CD4-positive, alpha-beta T cell treated with Interferon alpha-2 for 1 hour (primary cell): Measurements from ENCODE around the gene GALK2.
"Not testable (repeated sequence)": the region's sequence is repeated elsewhere in the genome, so short reads cannot be mapped to it uniquely, and the experiment has no call there.

Source experiments
- DNase-seq, 2 donors: peaks; one replicate each; pipeline ENCODE4 v3.0.0-alpha.2; 2020 to 2022

Gene GALK2

DNA sequence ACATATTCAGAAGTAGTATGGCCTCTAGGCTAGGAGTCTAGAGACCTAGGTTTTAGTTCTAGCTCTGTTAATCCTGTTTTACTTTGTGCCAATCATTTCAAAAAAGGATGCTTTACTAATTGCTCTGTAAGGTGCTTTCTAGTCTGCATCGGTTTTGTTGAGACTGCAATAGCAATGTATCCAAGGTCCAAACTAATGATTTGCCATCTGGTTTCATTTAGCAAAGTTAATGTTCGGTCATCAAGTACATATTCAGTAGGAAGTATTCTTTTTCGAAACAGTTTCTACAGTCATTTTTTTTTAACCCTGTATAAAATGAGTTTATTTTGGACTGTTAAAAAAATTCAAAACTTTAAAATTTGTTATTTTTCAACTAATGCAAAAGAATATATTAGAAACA, 2.0 kb upstream of the GALK2 start:
- no peak for DNase-seq

DNA sequence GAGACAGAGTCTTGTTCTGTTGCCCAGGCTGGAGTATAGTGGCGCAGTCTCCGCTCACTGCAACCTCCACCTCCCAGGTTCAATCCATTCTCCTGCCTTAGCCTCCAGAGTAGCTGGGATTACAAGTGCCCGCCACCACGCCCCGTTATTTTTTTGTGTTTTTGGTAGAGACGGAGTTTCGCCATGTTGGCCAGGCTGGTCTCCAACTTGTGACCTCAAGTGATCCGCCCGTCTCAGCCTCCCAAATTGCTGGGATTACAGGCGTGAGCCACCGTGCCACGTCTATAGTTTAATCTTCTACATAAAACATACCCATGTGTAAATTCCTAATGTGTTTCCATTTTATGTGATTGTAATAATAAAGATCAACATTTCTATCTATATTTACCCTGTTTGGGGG, 1.7 kb downstream of the GALK2 start:
- DNase-seq = no peak

DNA sequence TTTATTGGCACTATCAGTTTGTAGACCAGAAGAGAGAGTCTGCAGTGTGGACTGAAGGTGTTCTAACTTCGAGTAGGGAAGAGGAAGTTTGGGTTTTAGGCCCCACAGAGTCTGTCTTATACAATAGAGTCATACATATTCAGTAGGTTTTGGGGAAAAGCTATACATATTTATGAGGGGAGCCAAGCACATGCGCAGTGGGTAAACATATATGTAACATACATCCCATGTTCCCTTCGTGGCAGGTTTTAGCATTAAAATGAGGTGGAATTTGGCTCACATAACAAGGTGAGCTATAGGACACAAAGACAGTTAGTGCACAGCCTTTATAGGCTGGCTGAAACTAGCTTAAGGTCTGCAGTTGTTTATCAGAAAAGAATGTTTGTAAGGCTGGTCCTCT, 4.9 kb downstream of the GALK2 start:
- no peak for DNase-seq

DNA sequence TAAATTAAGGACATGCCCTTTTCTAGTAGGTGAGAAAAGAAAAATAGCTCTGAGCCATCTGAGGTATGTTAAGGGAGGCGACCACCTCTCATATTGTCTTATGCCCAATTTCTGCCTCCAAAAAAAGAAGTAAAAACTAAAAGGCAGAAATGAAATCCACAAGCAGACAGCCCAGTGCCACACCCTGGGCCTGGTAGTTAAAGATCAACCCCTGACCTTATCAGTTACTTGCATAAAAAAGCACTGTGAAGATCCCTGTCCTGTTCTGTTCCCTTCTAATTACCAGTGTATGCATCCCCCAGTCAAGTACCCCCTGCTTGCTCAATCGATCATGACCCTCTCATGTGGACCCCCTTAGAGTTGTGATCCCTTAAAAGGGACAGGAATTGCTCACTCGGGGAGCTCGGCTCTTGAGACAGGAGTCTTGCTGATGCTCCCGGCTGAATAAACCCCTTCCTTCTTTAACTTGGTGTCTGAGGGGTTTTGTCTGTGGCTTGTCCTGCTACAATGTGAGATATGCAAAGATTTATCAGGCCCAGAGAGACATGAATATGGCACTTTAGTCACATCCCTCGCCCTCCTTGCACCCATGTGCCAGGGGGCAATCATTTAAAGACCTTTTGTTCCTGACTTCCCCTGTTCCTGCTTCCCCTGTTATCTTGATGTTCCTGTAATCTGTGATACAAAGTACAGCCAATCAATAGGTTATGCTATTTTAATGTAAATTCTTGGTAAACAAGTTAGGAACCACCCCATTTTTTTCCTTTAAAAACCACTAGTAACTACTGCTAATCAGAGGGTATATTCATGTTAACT, 5.7 kb downstream of the GALK2 start:
- not testable (repeated sequence) for DNase-seq

DNA sequence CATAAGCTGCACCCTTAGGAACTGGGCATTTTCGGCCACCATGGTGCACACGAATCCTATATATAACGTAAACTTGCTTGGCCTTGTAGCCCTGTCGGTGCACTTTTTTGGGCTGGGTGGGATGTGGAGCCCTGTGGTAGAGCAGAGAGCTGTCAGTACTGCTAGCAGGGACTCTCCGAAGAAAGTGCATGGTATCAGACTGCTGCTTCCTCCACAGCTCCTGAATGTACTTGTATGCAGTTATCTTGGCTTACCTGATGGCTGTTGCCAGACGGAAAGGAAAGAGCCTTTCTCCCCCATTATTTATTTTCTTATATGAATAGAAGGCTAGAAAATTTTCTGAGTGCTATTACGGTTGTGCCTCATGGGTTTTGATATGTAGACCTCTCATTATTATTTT, 8.4 kb downstream of the GALK2 start:
- DNase-seq = no peak

DNA sequence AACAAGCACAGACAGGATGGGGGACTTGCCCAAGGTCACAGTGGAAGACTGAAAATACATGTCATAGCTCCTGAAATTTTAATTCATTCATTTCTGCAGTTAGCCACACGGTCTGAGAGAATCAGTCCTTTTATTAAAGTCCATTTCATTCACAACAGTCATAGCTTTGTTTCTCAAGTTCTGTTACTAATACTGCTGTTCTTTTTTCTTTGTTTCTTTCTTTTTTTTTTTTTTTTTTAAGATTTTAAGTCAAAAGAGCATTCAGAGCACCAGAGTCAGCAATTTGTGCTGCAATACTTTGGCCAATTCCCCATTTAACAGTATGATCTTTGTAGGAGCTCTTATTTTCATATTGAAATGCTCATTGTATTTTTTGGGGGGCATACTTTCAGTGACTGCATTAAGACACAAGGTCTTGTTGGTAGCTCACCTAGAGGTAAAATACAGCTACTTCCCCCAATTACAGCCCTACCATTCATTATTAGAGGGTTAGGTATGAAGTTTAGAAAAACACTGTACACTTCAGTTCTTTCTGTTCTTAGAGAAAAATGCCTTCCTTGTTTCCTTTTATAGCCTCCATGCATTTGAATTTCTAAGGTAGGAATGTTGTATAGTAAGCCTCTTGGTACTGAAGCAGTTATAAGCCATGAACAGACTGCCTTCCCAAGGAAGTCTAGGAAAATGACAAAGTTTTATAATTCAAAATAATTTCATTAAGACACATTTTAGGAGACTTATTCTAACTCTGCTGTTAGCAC, 9.6 kb downstream of the GALK2 start:
- DNase-seq = no peak

DNA sequence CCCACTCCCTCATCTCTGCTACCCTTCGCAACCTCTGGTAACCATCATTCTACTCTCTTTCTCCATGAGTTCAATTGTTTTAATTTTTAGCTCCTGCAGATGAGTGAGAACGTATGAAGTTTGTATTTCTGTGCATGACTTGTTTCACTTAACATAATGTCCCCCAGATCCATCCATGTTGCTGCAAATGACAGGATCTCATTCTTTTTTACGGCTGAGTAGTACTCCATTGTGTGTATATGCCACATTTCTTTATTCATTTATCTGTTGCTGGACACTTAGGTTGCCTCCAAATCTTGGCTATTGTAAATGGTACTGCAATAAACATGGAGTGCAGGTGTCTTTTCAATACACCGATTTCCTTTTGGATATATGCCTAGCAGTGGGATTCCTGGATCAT, 12.1 kb downstream of the GALK2 start:
- no peak for DNase-seq

DNA sequence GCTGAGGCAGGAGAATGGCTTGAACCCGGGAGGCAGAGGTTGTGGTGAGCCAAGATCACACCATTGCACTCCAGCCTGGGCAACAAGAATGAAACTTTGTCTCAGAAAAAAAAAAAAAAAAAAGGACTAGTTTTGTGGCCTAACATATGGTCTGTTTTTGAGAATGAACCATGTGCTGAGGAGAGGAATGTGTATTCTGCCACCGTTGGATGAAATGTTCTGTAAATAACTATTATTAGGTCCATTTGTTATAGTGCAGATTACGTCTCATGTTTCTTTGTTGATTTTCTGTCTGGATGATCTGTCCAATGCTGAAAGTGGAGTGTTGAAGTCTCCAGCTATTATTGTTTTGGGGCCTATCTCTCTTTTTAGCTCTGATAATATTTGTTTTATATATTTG, 13.7 kb downstream of the GALK2 start:
- not testable (repeated sequence) for DNase-seq

DNA sequence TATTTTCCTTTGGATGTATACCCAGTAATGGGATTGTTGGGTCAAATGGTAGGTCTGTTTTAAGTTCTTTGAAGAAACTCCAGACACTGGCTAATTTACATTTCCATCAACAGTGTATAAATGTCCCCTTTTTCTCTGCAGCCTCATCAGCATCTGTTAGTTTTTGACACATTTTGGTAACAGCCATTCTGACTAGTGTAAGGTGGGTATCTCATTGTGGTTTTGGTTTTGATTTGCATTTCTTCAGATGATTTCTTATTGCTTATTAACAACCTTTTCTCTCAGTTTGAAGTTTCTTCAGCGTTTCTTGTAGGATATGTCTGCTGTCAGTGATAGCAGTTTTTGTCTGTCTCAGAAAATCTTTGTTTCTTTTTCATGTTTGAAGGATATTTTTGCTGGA, 15.4 kb downstream of the GALK2 start:
- no peak for DNase-seq

DNA sequence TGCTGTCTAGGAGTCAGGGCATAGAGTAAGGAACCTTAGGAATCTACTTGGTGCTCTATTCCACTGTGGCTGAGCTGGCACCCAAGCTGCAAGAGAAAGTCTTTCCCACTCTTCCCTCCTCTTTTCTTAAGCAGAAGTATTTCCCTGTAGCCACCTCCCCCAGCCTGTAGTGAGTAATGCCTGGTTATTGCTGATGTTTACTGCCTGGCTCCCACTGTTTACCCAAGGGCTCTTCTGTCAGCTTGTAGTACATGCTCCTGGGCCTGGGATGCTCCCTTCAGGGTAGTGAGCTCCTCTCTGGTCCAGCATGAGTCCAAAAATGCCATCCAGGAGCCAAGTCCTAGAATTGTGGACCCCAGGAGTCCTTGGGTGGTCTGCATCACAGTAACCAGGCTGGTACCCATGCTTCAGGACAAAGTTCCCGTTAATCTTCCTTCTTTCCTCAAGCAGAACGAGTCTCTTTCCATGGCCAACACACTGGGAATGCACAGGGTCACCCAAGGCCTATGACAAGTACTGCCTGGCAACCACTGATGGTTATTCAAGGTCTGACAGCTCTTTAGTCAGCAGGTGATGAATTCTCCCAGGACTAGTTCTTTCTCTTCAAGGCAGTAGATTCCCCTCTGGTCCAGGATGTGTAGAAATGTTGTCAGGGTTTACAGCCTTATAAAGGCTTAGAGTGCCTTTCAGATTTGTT, 17.6 kb downstream of the GALK2 start:
- no peak for DNase-seq

DNA sequence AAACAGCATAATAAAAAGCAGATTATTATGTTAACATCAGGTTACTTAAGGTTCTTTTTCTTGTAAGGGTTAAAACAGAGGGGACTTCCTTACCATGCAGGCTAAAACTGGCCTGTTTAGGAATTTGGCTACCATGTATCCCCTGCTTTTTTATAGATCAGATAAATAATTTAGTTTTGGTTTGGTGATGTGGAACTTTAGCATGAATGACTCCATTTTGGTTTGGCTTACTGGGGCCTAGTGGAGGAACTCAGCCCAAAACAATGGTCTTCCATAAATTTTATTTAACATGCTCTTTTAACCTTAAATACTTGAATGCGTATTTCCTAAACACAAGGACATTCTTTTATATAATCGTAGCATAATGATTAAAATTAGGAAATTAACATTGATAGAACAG, 18.9 kb downstream of the GALK2 start:
- DNase-seq = no peak

DNA sequence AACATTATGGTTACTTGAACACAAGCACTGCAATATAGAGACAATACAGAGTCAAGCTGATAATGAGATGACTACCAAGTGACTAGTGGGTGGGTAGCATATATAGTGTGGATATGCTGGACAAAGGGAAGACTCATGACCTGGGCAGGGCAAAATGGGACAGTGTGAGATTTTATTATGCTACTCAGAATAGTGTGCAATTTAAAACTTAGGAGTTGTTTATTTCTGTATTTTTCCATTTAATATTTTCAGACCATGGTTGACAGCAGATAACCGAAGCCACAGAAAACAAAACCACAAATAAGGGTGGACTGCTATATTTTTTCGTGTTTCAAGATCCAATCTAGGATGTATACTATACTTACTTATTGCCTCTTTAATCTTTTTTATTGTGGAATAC, 19.6 kb downstream of the GALK2 start:
- no peak for DNase-seq

DNA sequence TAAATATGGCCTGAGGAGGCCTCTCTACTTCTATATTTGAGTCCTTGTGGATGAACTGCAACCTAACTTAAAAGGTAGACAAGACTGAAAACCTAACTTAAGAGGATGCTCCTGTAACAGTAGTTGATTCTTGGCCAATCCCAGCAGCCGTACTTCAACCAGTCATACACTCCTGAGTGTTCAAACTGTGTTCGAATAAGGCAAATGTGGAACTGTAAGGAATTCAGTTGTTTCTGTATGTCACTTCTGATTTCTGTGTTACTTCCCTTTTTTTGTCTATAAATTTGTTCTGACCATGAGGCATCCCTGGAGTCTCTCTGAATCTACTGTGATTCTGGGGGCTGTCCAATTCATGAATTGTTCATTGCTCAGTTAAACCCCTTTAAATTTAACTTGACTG, 20.5 kb downstream of the GALK2 start:
- DNase-seq = no peak

DNA sequence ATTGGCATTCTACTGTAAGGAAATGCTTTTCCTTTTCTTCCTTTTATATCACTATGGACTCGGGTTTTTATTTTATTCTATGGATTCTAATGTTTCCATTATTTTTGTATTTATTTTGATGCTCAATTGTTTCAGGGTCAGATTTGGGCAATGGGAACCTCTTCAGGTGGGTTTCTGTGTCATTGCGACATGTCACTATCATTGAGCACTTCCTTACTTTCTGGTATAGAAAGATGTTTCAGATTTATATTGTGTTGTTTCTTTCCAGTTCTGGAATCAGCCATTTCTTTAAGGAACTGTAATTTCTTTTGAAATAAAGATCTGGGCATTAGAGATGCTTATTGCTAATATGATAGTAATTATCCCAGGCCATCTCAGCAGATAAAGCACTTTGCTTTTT, 21.8 kb downstream of the GALK2 start:
- no peak for DNase-seq

DNA sequence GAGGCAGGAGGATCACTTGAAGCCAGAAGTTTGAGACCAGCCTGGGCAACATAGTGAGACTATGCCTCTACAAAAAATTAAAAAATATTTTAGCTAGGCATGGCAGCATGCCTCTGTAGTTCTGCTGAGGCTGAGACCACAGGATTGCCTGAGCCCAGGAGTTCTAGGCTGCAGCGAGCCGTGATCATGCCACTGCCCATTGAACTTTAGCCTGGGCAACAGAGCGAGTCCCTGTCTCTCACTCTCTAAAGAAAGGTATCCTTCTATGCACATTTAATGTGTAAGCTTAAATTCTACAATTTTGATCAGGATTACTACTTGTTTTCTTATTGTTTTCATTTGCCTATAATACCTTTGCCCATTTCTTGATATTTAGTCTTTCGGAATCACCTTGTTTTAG, 26.8 kb downstream of the GALK2 start:
- no peak for DNase-seq

DNA sequence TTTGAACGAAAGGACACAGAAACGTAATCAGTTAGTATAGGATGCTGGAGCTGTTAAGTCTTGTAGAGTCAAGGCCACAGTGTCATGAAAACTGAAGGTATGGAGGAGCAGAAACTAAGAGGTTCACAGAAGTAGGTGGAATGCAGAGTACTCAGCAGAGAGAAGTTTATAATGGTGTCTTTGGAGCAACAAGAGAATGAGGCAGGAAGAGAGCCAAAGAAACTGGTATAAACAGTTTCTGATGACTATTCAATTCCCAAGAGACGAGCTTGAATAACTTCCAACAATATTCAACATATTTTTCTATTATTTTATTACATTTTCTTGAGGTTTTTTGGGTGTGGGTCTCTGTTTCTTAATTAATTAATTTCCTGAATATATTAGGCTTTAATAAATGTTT, 29.6 kb downstream of the GALK2 start:
- DNase-seq = no peak

DNA sequence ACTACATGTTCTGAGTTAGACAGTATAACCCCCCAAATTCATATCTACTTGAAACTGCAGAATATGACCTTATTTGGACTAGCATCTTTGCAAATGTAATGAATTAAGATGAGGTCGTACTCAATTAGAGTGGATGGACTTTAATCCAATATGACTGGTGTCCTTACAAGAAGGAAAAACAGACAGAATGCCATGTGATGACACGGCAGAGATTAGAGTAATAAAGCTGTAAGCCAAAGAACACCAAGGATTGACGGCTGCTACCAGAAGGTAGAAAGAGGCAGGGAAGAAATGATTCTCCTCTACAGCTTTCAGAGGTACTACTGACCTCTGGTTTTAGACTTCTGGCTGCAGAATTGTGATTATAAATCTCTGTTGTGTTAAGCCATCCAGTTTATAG, 30.3 kb downstream of the GALK2 start:
- no peak for DNase-seq

DNA sequence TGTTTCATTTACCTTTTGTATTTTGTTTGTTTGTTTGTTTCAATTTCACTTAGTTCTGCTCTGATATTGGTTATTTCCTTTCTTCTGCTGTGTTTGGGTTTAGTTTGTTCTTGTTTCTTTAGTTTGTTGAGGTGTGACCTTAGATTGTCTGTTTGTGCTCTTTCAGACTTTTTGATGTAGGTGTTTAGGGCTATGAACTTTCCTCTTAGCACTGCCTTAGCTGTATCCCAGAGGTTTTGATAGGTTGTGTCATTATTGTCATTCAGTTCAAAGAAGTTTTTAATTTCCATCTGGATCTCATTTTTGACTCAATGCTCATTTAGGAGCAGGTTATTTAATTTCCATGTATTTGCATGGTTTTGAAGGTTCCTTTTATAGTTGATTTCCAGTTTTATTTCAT, 38.1 kb downstream of the GALK2 start:
- DNase-seq = not testable (repeated sequence)

DNA sequence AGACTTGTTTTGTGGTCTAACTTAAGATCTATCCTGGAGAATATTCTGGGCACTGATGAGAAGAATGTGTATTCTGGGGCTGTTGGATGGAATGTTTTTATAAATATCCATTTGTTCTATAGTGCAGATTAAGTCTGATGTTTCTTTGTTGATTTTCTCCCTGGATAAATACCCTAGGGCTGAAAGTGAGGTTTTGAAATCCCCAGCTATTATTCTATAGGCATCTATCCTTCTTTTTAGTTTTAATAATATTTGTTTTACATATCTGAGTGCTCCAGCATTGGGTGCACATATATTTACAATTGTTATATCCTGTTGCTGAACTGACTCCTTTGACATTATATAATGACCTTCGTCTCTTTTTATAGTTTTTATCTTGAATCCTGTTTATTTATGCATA, 42.9 kb downstream of the GALK2 start:
- DNase-seq = no peak

DNA sequence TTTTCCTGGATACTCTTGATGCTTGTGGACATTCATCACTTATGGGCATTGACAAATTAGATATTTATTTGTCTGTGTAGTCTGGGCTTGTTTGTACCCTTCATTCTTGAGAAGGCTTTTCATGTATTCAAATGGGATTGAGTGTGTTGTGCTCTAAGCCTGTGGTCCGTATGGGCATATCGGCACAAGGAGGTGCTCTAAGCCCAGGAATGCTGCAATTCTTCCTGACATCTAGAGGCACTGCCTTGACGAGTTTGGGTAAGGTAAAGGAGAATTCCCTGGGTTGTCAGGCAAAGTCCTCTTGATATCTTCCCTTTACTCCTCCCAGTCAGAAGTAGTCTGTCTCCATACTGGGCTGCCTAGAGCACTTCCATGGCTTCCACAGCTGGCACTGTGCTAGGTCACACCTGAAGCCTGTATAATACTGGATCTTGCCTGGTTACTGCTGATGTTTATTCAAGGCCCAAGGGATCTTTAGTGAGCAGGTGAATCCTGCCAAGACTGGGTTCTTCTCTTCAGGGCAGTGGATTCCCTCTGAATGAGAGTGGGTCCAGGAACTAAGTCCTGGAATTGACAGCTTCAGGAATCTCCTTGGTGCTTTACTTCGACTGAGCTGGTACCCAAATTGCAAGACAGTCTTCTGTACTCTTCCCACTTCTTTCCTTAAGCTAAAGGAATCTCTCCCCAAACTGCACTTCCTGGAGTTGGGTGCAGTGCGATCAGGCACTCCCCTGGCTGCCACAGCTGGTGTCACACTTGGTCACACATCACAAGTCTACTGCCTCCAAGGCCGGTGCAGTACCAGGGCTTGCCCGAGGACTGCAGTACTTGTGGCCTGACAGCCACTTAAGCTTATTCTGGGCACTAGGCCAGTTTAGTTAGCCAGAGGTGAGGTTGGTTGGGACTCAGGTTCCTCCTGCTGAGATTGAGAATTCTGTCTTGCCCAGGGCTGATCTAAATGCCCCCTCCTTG, 46.0 kb downstream of the GALK2 start:
- no peak for DNase-seq

DNA sequence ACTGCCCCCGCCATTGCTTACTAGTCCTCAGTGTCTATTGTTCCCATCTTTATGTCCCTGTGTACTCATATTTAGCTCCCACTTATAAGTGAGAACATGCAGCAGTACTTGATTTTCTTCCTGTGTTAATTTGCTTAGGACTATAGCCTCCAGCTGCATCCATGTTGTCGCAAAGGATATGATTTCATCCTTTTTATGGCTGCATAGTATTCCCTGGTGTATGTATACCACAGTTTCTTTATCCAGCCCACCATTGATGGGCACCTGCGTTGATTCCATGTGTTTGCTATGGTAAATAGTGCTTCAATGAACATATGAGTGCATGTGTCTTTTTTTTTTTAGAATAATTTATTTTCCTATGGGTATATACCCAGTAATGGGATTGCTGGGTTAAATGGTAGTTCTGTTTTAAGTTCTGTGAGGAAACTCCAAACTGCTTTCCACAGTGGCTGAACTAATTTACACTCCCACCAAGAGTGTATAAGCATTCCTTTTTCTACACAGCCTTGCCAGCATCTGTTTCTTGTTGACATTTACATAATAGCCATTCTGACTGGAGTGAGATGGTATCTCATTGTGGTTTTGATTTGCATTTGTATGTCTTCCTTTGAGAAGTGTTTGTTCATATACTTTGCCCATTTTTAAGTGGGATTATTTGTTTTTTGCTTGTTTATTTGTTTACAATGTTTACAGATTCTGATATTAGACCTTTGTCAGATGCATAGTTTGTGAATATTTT, 53.7 kb downstream of the GALK2 start:
- DNase-seq = no peak
